Trophoblast cell (in vitro differentiated cells and primary cell): Measurements from ENCODE around the gene AGAP1.

Experiments
- DNase-seq, 2 donors: peaks; one replicate each; pipeline ENCODE4 v3.0.0-alpha.2; 2016
- H2AFZ ChIP-seq: 2 replicates; pipeline ENCODE4 v1.6.1; 2013; ENCODE audit warnings: low read length, moderate library complexity, mild to moderate bottlenecking; ENCODE audit not compliant: insufficient read depth, poor library complexity
- H2AK5ac ChIP-seq: 2 replicates; pipeline ENCODE4 v1.6.1; 2013; ENCODE audit warnings: mild to moderate bottlenecking, low read length
- H2BK120ac ChIP-seq: 2 replicates; pipeline ENCODE4 v1.6.1; 2013; ENCODE audit warnings: low read length, mild to moderate bottlenecking, moderate library complexity; ENCODE audit not compliant: insufficient read depth, poor library complexity
- H2BK12ac ChIP-seq: 2 replicates; pipeline ENCODE4 v1.6.1; 2013; ENCODE audit warnings: mild to moderate bottlenecking, low read length, moderate library complexity
- H2BK5ac ChIP-seq: 2 replicates; pipeline ENCODE4 v1.6.1; 2013; ENCODE audit warnings: low read length, low read depth, moderate library complexity, mild to moderate bottlenecking; ENCODE audit not compliant: poor library complexity
- H3K14ac ChIP-seq: 2 replicates; pipeline ENCODE4 v1.6.1; 2013; ENCODE audit warnings: mild to moderate bottlenecking, low read length
- H3K18ac ChIP-seq: 2 replicates; pipeline ENCODE4 v1.6.1; 2013; ENCODE audit warnings: mild to moderate bottlenecking, low read length
- H3K23ac ChIP-seq: 2 replicates; pipeline ENCODE4 v1.6.1; 2013; ENCODE audit warnings: low read length
- H3K27ac ChIP-seq: 2 replicates; pipeline ENCODE4 v1.5.1; 2013; ENCODE audit warnings: low read depth, mild to moderate bottlenecking, inconsistent platforms, low read length, moderate library complexity
- H3K27me3 ChIP-seq: 2 replicates; pipeline ENCODE4 v1.6.1; 2013; ENCODE audit warnings: inconsistent platforms, mild to moderate bottlenecking, low read length, moderate library complexity; ENCODE audit not compliant: insufficient read depth
- H3K36me3 ChIP-seq, 2 experiments: 1 replicate in 1 of 2; 2 replicates in 1 of 2; pipeline ENCODE4 v1.6.1; 2013; ENCODE audit warnings: low read length in 2 of 2, mild to moderate bottlenecking in 2 of 2, moderate library complexity in 1 of 2; ENCODE audit not compliant: insufficient read depth in 2 of 2, control insufficient read depth in 1 of 2
- H3K4ac ChIP-seq: 2 replicates; pipeline ENCODE4 v1.6.1; 2013; ENCODE audit warnings: low read depth, mild to moderate bottlenecking, low read length, moderate library complexity
- H3K4me1 ChIP-seq, 2 experiments: 1 replicate in 1 of 2; 2 replicates in 1 of 2; pipeline ENCODE4 v1.6.1; 2013; ENCODE audit warnings: low read length in 2 of 2, mild to moderate bottlenecking in 2 of 2, moderate library complexity in 1 of 2; ENCODE audit not compliant: insufficient read depth in 2 of 2, control insufficient read depth in 1 of 2
- H3K4me2 ChIP-seq: 2 replicates; pipeline ENCODE4 v1.6.1; 2013; ENCODE audit warnings: inconsistent platforms, mild to moderate bottlenecking, low read length, moderate library complexity
- H3K4me3 ChIP-seq: 2 replicates; pipeline ENCODE4 v1.5.1; 2013; ENCODE audit warnings: mild to moderate bottlenecking, low read depth, low read length, inconsistent platforms
- H3K79me1 ChIP-seq: one replicate; pipeline ENCODE4 v1.6.1; 2013; ENCODE audit warnings: low read length
- H3K79me2 ChIP-seq: 2 replicates; pipeline ENCODE4 v1.6.1; 2013; ENCODE audit warnings: low read length, mild to moderate bottlenecking; ENCODE audit not compliant: control insufficient read depth, insufficient read depth, poor library complexity
- H3K9ac ChIP-seq: 2 replicates; pipeline ENCODE4 v1.6.1; 2013; ENCODE audit warnings: mild to moderate bottlenecking, low read length
- H3K9me3 ChIP-seq: 2 replicates; pipeline ENCODE4 v1.6.1; 2013; ENCODE audit warnings: low read depth, mild to moderate bottlenecking, control low read depth, inconsistent platforms, low read length; ENCODE audit not compliant: insufficient read depth
- H4K12ac ChIP-seq: 2 replicates; pipeline ENCODE4 v1.6.1; 2013; ENCODE audit warnings: low read depth, mild to moderate bottlenecking, low read length, moderate library complexity
- H4K8ac ChIP-seq: 2 replicates; pipeline ENCODE4 v1.6.1; 2013; ENCODE audit warnings: low read depth, mild to moderate bottlenecking, low read length, moderate library complexity
- H4K91ac ChIP-seq: one replicate; pipeline ENCODE4 v1.6.1; 2013; ENCODE audit warnings: low read depth, mild to moderate bottlenecking, low read length, moderate library complexity
- WGBS: extraction: QIAGEN DNeasy Blood & Tissue Kit; methylation state at CpG from one replicate; pipeline ENCODE4 v1.1.7; 2013; ENCODE audit warnings: missing lambda C conversion rate; ENCODE audit not compliant: insufficient read length, insufficient coverage; ENCODE audit errors: extremely low coverage; 5-methylcytosine and 5-hydroxymethylcytosine counted together

AGAP1 gene

DNA sequence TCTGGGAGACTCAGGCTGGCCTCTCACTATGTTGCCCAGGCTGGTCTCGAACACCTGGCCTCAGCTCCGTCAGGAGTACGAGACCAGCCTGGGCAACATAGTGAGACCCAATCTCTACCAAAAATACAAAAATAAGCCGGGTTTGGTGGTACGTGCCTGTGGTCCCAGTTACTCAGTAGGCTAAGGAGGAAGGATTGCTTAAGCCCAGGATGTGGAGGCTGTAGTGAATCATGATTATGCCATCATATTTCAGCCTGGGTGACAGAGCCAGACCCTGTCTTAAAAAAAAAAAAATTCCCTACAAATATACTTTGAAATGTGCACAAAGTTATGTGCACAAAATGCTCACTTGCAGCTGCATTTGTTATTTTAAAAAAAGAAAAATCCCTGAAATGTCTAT is 26.3 kb upstream of the AGAP1 start:
- H4K8ac ChIP-seq = no peak overlapping the region
- peaks cover 0 to 2% of the 10 kb centered on the region in 2 experiments for H3K4me1 ChIP-seq
- no peak overlapping the region for H4K91ac ChIP-seq
- no peak overlapping the region for H3K4me3 ChIP-seq
- no peak overlapping the region for H2BK5ac ChIP-seq
- no peaks in the 10 kb centered on the region for H3K79me2 ChIP-seq
- no peaks in the 10 kb centered on the region for H3K9me3 ChIP-seq
- no peak overlapping the region for H2BK120ac ChIP-seq
- H3K18ac ChIP-seq = no peak overlapping the region
- H2BK12ac ChIP-seq = no peak overlapping the region
- no peak overlapping the region for H3K4me2 ChIP-seq
- no peaks in the 10 kb centered on the region for H3K36me3 ChIP-seq
- H3K9ac ChIP-seq = no peak overlapping the region
- H2AK5ac ChIP-seq = no peak overlapping the region
- H2AFZ ChIP-seq = no peak overlapping the region
- no peak for DNase-seq
- WGBS = no CpG with 5 or more reads among the region's 5 CpGs
- no peak overlapping the region for H4K12ac ChIP-seq
- no peak overlapping the region for H3K27ac ChIP-seq
- H3K14ac ChIP-seq = no peak overlapping the region
- no peaks in the 10 kb centered on the region for H3K79me1 ChIP-seq
- no peaks in the 10 kb centered on the region for H3K27me3 ChIP-seq
- H3K4ac ChIP-seq = no peak overlapping the region
- H3K23ac ChIP-seq = no peak overlapping the region

GRCh38 chr2:235468978-235469655 is 24.7 kb upstream of the AGAP1 start:
- Histone ChIP-seq H3K36me3 (no peaks in the 10 kb centered on the region), H2BK12ac (no peak overlapping the region), H3K4me2 (no peak overlapping the region), H2AFZ (no peak overlapping the region), H4K91ac (no peak overlapping the region), H3K14ac (no peak overlapping the region), H3K4me1 (peaks cover 0 to 2% of the 10 kb centered on the region in 2 experiments), H3K9ac (no peak overlapping the region), H2BK5ac (no peak overlapping the region), H3K79me2 (no peaks in the 10 kb centered on the region), H4K12ac (no peak overlapping the region), H3K23ac (no peak overlapping the region), H3K27me3 (no peaks in the 10 kb centered on the region), H3K9me3 (no peaks in the 10 kb centered on the region), H3K79me1 (no peaks in the 10 kb centered on the region), H3K4me3 (no peak overlapping the region), H3K4ac (no peak overlapping the region), H2AK5ac (no peak overlapping the region), H3K27ac (no peak overlapping the region), H4K8ac (no peak overlapping the region), H2BK120ac (no peak overlapping the region), H3K18ac (no peak overlapping the region)
- WGBS = no CpG with 5 or more reads among the region's 9 CpGs
- DNase-seq = peak in 1 of 2 donors; percentile 4

GRCh38 chr2:235471186-235471747 is 22.6 kb upstream of the AGAP1 start:
- H2BK120ac ChIP-seq = no peak overlapping the region
- no peak overlapping the region for H3K23ac ChIP-seq
- H2AK5ac ChIP-seq = no peak overlapping the region
- H3K4me3 ChIP-seq = no peak overlapping the region
- no peak overlapping the region for H2BK5ac ChIP-seq
- no peak overlapping the region for H2AFZ ChIP-seq
- H3K14ac ChIP-seq = no peak overlapping the region
- H3K36me3 ChIP-seq = no peaks in the 10 kb centered on the region
- H3K27ac ChIP-seq = no peak overlapping the region
- H3K27me3 ChIP-seq = no peaks in the 10 kb centered on the region
- H4K91ac ChIP-seq = no peak overlapping the region
- no peak overlapping the region for H3K4me2 ChIP-seq
- no peaks in the 10 kb centered on the region for H3K79me1 ChIP-seq
- H3K9ac ChIP-seq = no peak overlapping the region
- H3K4ac ChIP-seq = no peak overlapping the region
- no peak overlapping the region for H4K8ac ChIP-seq
- H4K12ac ChIP-seq = no peak overlapping the region
- WGBS = no CpG with 5 or more reads among the region's 5 CpGs
- peaks cover 0 to 2% of the 10 kb centered on the region in 2 experiments for H3K4me1 ChIP-seq
- H3K79me2 ChIP-seq = no peaks in the 10 kb centered on the region
- DNase-seq = no peak
- no peaks in the 10 kb centered on the region for H3K9me3 ChIP-seq
- no peak overlapping the region for H3K18ac ChIP-seq
- no peak overlapping the region for H2BK12ac ChIP-seq

DNA sequence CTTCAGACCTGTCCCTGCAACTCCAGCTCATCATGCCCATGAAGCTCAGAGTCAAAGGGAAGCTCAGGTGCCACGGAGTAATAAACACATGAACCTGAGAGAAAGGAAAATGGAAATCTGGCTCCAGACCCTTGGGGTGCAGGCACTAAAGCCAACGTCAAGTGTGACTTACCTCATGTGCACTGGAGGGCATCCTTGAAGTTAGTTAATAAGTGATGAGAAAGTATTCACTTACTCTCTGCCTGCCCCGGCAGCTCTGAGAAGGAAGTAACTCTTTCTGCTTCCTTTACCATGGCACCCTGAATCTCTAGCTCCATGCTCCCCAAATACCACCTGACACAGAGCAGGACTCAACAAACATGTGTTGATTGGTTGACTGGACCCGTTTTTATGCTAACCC is 21.4 kb upstream of the AGAP1 start:
- no CpG with 5 or more reads among the region's 4 CpGs for WGBS
- Histone ChIP-seq H3K4me1 (peaks cover 0 to 2% of the 10 kb centered on the region in 2 experiments), H2BK5ac (no peak overlapping the region), H3K4me3 (no peak overlapping the region), H3K18ac (no peak overlapping the region), H3K9ac (no peak overlapping the region), H3K4ac (no peak overlapping the region), H4K12ac (no peak overlapping the region), H3K27me3 (no peaks in the 10 kb centered on the region), H4K91ac (no peak overlapping the region), H2BK120ac (no peak overlapping the region), H3K4me2 (no peak overlapping the region), H2BK12ac (no peak overlapping the region), H3K27ac (no peak overlapping the region), H4K8ac (no peak overlapping the region), H2AFZ (no peak overlapping the region), H3K79me1 (no peaks in the 10 kb centered on the region), H3K79me2 (no peaks in the 10 kb centered on the region), H3K23ac (no peak overlapping the region), H2AK5ac (no peak overlapping the region), H3K9me3 (peaks cover 2% of the 10 kb centered on the region), H3K14ac (no peak overlapping the region), H3K36me3 (no peaks in the 10 kb centered on the region)
- DNase-seq = no peak
